Psoas muscle (tissue), 8 donors: Measurements from ENCODE around the gene ACAA1. TPM values are rescaled to one million over a fixed set of nuclear protein-coding genes. Genes with fewer than 3 reads are reported as not detected.
"Not testable (repeated sequence)": the region's sequence is repeated elsewhere in the genome, so short reads cannot be mapped to it uniquely, and the experiment has no call there.

Experiments
- ATAC-seq, 4 donors: fragments of 200-7000 bp; cut with Tn5 transposase; one replicate each; pipeline ENCODE4 v1.9.1; 2020; ENCODE audit warnings: moderate library complexity in 3 of 4, mild to moderate bottlenecking in 2 of 4
- DNase-seq, 2 donors: peaks; one replicate each; pipeline ENCODE4 v3.0.0-alpha.2; 2020
- H3K27ac ChIP-seq: fragments of 200-600 bp; one replicate; pipeline ENCODE4 v1.8.0; 2022
- H3K27me3 ChIP-seq, 3 donors: fragments of 200-600 bp in 1 of 3; one replicate each; pipeline versions ENCODE4 v1.6.1 to v1.8.0; 2013 to 2022; ENCODE audit warnings: low read length in 2 of 3, mild to moderate bottlenecking in 2 of 3, moderate library complexity in 1 of 3; ENCODE audit not compliant: insufficient read depth in 3 of 3
- H3K36me3 ChIP-seq, 2 donors: fragments of 200-600 bp in 1 of 2; one replicate each; pipeline versions ENCODE4 v1.6.1 to v1.8.0; 2013 to 2022; ENCODE audit warnings: low read depth in 1 of 2, mild to moderate bottlenecking in 1 of 2, moderate library complexity in 1 of 2; ENCODE audit not compliant: insufficient read depth in 1 of 2
- H3K4me1 ChIP-seq: fragments of 200-600 bp; one replicate; pipeline ENCODE4 v1.8.0; 2022
- H3K4me3 ChIP-seq: fragments of 200-600 bp; one replicate; pipeline ENCODE4 v1.8.0; 2022; ENCODE audit warnings: mild to moderate bottlenecking
- H3K9me3 ChIP-seq: fragments of 200-600 bp; one replicate; pipeline ENCODE4 v1.8.0; 2022
- WGBS, 3 donors: extraction: QIAGEN DNeasy Blood & Tissue Kit; methylation state at CpG; one replicate each; pipeline versions ENCODE4 v1.1.6 to v1.1.7; 2013; 5-methylcytosine and 5-hydroxymethylcytosine counted together
- intact Hi-C, 2 donors: fragments of 100-400 bp; cut with DNase I; formaldehyde crosslinking; loops; one replicate each; pipeline versions ENCODE4 v1.11.0 to v1.14.2; 2022
- polyA plus RNA-seq, 3 donors: library from polyadenylated mRNA; stranded (reverse); fragments of 200-250 nt; gene quantifications; one replicate each; pipeline ENCODE4 v1.2.3, GENCODE V29; 2013
- total RNA-seq, 4 donors: library from RNA; stranded (reverse); fragmentation: NEBNext Ultra II Directional in 2 of 4; extraction: Animal tissue kit (Norgen Biotek cat#: 25700) in 2 of 4; gene quantifications; one replicate each; pipeline versions ENCODE4 v1.2.1 to v1.2.4, GENCODE V29; 2021 to 2023
- TF ChIP-seq, protein P1 (sequence below): fragments of 200-600 bp; IDR thresholded peaks from one replicate; pipeline ENCODE4 v1.8.0; 2022; ENCODE audit warnings: antibody characterized with exemption
- donor health status: healthy with polysubstance abuse.
- donor health status: DM: no; HTN: no; CAD: no; lungs with moderate emphysema.
- donor health status: Bipolar disorder and iron deficiency.
- donor health status: healthy.
- donor health status: DM: yes; HTN: yes; CAD: no.
- donor health status: DM: no; HTN: no; CAD: no.
- donor health status: DM: no; HTN: no; CAD: no.
- donor health status: DM: yes; HTN: yes; CAD: no.

The ACAA1 gene
- total and polyA plus RNA-seq, 7 donors = 23.6 to 52.2 (median 34.9) TPM

GRCh38 chr3:38085311-38085942 is 51.5 kb downstream of the ACAA1 start:
- ATAC-seq = peak in 3 of 4 donors; percentile 8 to 34 (median 13)
- Histone ChIP-seq H3K27me3 (no peaks in the 10 kb centered on the region), H3K27ac (no peak overlapping the region), H3K4me3 (no peak overlapping the region), H3K4me1 (no peaks in the 10 kb centered on the region), H3K36me3 (no peaks in the 10 kb centered on the region), H3K9me3 (no peaks in the 10 kb centered on the region)
- no peak for DNase-seq
- TF ChIP-seq, protein P1, sequence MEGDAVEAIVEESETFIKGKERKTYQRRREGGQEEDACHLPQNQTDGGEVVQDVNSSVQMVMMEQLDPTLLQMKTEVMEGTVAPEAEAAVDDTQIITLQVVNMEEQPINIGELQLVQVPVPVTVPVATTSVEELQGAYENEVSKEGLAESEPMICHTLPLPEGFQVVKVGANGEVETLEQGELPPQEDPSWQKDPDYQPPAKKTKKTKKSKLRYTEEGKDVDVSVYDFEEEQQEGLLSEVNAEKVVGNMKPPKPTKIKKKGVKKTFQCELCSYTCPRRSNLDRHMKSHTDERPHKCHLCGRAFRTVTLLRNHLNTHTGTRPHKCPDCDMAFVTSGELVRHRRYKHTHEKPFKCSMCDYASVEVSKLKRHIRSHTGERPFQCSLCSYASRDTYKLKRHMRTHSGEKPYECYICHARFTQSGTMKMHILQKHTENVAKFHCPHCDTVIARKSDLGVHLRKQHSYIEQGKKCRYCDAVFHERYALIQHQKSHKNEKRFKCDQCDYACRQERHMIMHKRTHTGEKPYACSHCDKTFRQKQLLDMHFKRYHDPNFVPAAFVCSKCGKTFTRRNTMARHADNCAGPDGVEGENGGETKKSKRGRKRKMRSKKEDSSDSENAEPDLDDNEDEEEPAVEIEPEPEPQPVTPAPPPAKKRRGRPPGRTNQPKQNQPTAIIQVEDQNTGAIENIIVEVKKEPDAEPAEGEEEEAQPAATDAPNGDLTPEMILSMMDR = no peak
- intact Hi-C loops = no loop called here
- 50 to 70% (median 62%) methylated on average over 11 of the region's 11 CpGs for WGBS, 3 donors

DNA sequence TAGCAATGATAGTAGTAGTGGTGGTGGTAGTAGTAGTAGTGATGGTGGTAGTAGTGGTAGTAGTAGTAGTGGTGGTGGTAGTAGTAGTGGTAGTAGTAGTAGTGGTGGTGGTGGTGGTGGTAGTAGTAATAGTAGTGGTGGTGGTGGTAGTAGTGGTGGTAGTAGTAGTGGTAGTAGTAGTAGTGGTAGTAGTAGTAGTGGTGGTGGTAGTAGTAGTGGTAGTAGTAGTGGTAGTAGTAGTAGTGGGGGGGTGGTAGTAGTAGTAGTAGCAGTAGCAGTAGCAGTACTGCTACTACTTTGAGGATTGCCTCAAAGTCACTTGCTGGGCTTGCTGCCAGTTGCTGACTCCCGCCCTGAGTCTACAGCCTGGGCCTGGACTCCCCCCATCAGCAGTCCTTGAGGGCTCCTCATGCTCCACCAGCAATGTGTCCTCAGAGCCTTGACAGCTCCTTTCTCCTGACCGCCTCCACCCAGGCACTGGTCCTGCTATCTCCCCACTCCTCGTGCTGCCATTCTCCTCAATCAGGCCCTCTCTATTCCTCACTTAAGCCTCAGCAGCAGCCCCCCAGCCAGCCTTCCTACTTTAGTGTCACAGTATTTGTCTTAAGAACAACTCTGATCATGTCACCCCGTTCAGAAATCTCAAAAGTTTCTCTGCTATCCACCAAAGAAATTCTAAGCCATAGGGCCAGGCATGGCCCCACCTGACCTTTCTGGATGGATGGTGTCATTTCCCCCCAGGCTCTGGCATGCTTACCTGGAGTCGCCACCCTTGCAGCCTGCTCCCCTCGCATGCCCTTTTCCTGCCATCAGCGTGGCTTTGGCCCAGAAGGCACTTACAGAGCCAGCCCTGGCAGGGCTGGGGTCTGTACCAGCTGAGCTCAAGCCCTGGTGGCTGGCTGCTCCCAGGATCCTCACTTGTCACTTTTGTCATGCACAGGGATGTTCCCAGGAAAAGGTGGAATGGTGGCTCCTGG is 52.3 kb downstream of the ACAA1 start:
- H3K27me3 ChIP-seq = no peaks in the 10 kb centered on the region
- H3K4me3 ChIP-seq = no peak overlapping the region
- H3K27ac ChIP-seq = no peak overlapping the region
- DNase-seq (peak in 1 of 2 donors; percentile 42), ATAC-seq (peak in 3 of 4 donors; percentile 37 to 64 (median 48))
- 43 to 62% (median 43%) methylated on average over 6 to 7 of the region's 7 CpGs for WGBS, 3 donors
- no peaks in the 10 kb centered on the region for H3K9me3 ChIP-seq
- no peaks in the 10 kb centered on the region for H3K4me1 ChIP-seq
- H3K36me3 ChIP-seq = no peaks in the 10 kb centered on the region
- TF ChIP-seq, protein P1 = no peak
- intact Hi-C loops = no loop called here

DNA sequence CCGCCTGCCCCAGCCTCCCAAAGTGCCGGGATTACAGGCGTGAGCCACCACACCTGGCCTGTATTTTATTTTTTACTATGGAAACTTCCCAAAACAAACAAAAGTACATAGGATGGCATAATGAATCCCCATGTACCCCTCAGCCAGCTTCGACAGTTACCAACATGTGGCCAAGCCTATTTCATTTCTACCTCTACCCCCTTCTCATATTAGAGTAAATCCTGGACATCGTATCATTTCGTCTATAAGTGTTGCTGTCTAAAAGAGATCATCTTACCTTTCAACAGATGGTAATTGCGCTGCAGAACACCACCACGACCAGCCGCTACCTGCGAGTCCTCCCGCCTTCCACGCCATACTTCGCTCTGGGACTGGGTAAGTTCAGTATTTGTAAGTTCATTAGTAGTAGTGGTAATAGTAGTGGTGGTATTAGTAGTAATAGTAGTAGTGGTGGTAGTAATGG is 53.0 kb downstream of the ACAA1 start:
- no peaks in the 10 kb centered on the region for H3K36me3 ChIP-seq
- 93 to 97% (median 97%) methylated on average over 13 of the region's 13 CpGs for WGBS, 3 donors
- no peak overlapping the region for H3K4me3 ChIP-seq
- intact Hi-C loops = no loop called here
- ATAC-seq (no peak), DNase-seq (no peak)
- no peaks in the 10 kb centered on the region for H3K9me3 ChIP-seq
- H3K27me3 ChIP-seq = no peaks in the 10 kb centered on the region
- H3K4me1 ChIP-seq = no peaks in the 10 kb centered on the region
- H3K27ac ChIP-seq = no peak overlapping the region
- TF ChIP-seq, protein P1 = no peak

GRCh38 chr3:38083254-38083653 is 53.7 kb downstream of the ACAA1 start:
- intact Hi-C loops, H3K4me1 ChIP-seq, DNase-seq, H3K27ac ChIP-seq, H3K27me3 ChIP-seq, ATAC-seq, H3K36me3 ChIP-seq, H3K9me3 ChIP-seq, H3K4me3 ChIP-seq: not testable (repeated sequence)
- 87 to 88% methylated on average over 1 of the region's 1 CpG; no CpG with 5 or more reads in 1 of the 3 donors for WGBS, 3 donors

DNA sequence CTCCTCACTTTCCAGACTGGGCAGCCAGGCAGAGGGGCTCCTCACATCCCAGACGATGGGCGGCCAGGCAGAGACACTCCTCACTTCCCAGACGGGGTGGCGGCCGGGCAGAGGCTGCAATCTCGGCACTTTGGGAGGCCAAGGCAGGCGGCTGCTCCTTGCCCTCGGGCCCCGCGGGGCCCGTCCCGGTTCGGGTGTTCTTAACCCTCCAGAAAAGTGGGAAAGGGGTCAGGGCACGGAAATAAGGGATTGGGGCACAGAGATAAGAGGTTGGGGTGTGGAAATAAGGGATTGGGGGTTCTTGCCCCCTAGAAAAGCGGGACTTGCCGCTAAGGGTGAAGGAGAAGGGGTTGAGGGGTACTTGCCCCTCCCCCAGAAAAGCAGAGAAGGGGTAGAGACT is 54.6 kb downstream of the ACAA1 start:
- 92 to 99% (median 96%) methylated on average over 7 to 13 of the region's 16 CpGs for WGBS, 3 donors
- H3K27me3 ChIP-seq, intact Hi-C loops, ATAC-seq, DNase-seq, H3K9me3 ChIP-seq, H3K27ac ChIP-seq, H3K4me3 ChIP-seq, H3K36me3 ChIP-seq, H3K4me1 ChIP-seq: not testable (repeated sequence)

GRCh38 chr3:38077073-38077472 is 59.9 kb downstream of the ACAA1 start:
- WGBS, 3 donors = 64 to 85% (median 68%) methylated on average over 1 to 2 of the region's 3 CpGs
- H3K36me3 ChIP-seq, ATAC-seq, H3K9me3 ChIP-seq, H3K4me1 ChIP-seq, H3K27me3 ChIP-seq, DNase-seq, intact Hi-C loops, H3K27ac ChIP-seq, H3K4me3 ChIP-seq: not testable (repeated sequence)
